ENCODE results near the gene ZNF384.

GRCh38 chr12:6735448-6736191 lies 46.4 kb upstream of the ZNF384 start:
- TF ChIP-seq POLR2AphosphoS5 (IDR thresholded peaks at IDR 0.05): peak; percentile 88
- peak; percentile 31 to 93 (median 82) for TF ChIP-seq CTCF (IDR thresholded peaks at IDR 0.05)
- no peak for TF ChIP-seq POLR2A (IDR thresholded peaks at IDR 0.05)

Data from prostate gland (tissue), 2 donors.